A673 (cell line): ENCODE measurements around the gene BAIAP2L2.

Experiments
- CTCF ChIP-seq: fragments of 300-800, 200-600 bp; sonication (generic); conservative IDR thresholded peaks from 2 replicates; pipeline ENCODE4 v1.5.1; 2017; ENCODE audit warnings: low read depth, mild to moderate bottlenecking, antibody characterized with exemption, low read length, moderate library complexity, mixed read lengths
- EZH2 ChIP-seq: fragments of 200-600 bp; sonication (generic); IDR thresholded peaks from 2 replicates; pipeline ENCODE4 v1.6.1; 2017; ENCODE audit warnings: borderline replicate concordance, low read depth, mild to moderate bottlenecking, mixed read lengths, antibody characterized with exemption, low read length; ENCODE audit not compliant: poor library complexity, severe bottlenecking

GRCh38 chr22:38129856-38130255 lies 19.4 kb upstream of the BAIAP2L2 start:
- no peak for TF ChIP-seq CTCF
- TF ChIP-seq EZH2: no peak
